NCI-H146 (cell line): ENCODE data around the gene SORL1.

Experiments used
- DNase-seq: peaks from one replicate; lab custom pipeline; 2025; lab: John Stamatoyannopoulos, UW

Gene SORL1

DNA sequence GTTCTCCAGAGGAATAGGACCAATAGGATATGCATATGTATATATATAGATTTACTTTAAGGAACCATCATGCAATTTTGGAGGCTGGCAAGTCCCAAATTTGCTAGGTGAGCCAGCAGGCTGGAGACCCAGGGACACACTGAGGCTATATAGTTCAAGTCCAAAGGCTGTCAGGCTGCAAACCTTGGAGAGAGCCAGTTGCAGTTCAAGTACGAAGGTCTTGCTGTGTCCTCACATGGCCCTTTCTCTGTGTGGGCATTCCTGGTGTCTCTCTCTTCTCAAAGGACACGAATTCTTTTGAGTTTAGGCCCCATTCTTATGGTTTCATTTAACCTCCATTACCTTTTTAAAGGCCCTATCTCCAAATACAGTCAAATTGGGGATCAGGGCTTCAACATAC, 135.1 kb downstream of the SORL1 start:
- DNase-seq = no peak

DNA sequence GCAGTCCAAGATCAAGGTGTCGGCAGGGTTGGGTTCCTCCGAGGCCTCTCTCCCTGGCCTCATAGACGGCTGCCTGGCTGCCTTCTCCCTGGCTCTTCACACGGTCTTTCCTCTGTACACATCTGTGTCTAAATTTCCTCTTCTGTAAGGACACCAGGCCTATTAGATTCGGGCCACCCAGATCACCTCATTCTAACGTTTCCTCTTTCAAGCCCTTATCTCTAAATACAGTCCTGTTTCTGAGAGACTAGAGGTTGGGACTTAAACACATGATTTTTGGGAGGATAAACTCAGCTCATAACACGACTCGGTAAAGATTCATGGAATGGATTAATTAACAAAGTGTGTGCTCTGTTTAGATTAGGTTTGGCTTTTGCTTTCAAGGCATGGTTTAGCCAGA, 136.6 kb downstream of the SORL1 start:
- DNase-seq = no peak

- DNase-seq = no peak
These were observed 137.9 kb downstream of the SORL1 start for GRCh38 chr11:121589946-121590537.

DNA sequence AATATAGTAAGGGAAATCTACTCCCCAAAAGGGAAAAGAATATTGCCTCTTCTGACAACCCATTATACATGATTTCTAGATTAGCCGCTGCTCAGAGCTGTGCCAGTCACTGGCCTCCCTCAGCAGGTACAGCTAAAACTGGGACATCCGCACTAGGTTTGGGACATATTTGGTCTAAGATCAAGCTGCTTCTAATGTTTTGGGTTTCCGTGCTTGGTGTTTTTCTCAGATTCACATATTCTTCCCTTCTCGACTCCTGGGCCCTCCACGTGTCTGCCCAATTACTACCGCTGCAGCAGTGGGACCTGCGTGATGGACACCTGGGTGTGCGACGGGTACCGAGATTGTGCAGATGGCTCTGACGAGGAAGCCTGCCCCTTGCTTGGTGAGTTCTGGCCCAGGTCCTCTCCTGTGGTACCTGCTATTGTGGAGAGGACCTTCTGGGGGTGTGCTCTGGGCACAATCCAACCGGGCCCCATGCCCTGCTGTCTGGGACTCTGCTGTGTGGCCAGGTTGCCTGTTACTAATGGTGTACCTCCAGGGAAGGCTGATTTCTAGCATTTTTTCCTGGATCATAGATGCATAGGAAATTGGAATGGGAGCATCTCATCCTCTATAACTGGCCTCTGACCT, 138.8 kb downstream of the SORL1 start:
- DNase-seq = no peak

- DNase-seq = peak; percentile 73
These were observed 139.4 kb downstream of the SORL1 start for GRCh38 chr11:121591405-121592033.

DNA sequence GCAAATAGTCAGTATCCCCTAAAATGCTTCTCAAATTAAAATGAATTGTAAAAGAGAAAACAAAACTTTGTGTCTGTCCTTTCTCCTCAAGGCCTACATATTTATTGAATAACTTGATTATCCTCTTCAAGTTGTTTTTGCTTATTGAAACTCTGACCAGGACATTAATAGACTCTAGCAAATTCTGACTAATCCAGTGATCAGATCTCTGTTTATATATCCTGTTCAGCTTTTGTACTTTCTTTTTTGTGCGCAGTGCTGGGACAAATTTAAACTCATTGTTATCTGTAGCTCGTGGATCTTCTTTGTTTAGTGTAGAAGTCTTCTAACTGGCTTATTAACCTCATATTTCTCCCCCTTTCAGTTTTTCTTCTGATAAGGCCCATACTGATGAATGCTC, 140.6 kb downstream of the SORL1 start:
- DNase-seq = no peak

DNA sequence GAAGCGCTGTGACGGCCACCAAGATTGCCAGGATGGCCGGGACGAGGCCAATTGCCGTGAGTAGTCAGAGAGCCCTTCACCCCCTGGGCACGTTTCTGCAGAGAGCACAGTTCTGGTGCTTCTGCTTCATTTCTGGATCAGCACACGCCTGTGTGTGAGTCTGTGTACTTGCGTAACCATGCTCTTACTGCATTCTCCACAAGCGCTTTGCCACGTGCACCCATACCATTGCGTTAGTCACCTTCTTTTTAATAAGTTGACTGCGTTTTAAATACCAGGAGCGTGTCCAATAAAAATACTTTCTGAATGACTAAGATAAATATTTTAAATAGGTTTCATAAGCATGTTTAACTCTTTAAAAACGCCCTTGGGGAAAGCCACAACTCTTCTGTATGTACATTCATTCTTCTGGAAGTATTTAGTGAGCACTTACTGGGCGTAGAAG, 143.6 kb downstream of the SORL1 start:
- DNase-seq = no peak

DNA sequence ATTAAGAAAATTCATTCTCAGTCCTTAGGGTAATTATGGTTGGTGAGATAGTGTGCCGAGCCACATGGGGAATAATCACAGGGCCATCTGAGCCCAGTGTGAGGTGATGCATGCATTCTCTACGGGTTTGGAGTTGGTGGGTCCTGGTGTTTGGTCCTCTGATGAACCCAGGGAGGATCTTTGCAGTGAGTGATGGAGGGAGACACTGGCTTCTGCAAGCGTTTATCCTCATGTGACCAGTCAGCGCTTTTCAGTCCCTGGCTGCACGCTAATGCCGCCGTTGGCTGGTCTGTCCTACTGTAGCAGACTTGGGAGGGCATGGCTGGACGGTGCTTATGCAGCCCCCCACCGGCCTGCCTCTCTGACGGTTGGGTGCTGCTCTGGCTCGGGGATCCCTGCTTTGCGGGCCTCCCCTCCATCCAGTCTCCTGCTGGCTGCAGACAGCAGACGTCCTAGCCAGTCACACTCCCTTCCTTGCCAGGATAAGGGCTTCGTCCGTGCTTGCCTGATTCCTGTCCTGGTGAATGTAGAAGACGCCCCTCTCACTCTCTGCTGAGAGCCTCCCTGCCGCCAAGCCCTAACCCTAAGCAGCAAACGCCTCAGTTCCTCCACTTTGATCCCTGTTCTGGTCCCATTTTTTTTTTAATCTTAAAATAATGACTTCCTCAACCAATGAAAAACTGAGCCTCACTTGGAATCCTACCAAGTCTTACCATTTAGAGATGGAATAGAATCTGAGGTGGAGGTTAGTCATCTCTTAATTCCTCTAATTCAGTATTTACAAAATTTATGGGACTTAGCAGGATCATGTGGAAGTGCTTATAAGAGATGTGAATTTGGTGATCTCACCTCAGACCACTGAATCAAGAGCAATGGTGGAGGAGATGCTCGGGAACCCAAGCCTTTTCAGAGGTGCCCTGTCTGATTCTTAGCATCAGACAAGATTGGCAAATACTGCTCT, 144.4 kb downstream of the SORL1 start:
- no peak for DNase-seq

GRCh38 chr11:121603316-121603715, 151.2 kb downstream of the SORL1 start:
- no peak for DNase-seq

DNA sequence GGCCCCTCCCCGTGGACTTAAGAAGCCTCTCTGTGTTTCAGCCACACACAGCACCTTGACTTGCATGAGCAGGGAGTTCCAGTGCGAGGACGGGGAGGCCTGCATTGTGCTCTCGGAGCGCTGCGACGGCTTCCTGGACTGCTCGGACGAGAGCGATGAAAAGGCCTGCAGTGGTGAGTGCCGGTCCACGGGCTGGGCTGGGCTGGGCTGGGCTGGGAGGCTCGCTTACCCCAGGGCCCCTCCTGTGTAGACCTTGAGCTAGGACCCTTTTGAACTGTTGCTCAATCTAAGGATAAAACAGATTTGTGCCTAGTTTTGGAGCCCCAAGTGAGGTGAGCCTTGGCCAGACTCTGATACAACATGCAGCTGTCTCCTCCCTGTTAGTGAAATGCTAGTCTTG, 152.0 kb downstream of the SORL1 start:
- DNase-seq = no peak

GRCh38 chr11:121606354-121606753, 154.2 kb downstream of the SORL1 start:
- DNase-seq = no peak

DNA sequence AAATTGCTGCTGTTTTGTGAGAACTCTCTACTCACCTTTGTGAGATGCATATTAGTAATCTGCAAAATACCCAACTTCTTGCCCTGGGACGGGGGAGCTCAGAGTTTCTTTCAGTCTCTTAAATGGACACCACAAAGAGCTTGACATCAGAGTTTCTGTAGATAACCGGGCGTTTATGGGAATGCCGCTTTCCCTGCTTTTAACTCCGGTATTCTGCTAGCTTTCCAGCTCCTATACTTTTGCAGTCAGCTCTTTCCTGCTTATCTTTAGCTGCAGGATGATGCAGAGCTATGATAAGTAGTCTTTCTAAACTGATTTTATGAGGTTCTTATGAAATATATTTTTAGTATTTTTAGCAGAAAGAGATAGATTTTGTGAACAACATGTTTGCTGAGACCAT, 155.2 kb downstream of the SORL1 start:
- no peak for DNase-seq

GRCh38 chr11:121608545-121609098, 156.5 kb downstream of the SORL1 start:
- DNase-seq = no peak

- DNase-seq = no peak
These were observed 158.6 kb downstream of the SORL1 start for GRCh38 chr11:121610706-121611105.

- DNase-seq = peak; percentile 57
These were observed 159.1 kb downstream of the SORL1 start for GRCh38 chr11:121611242-121611641.

GRCh38 chr11:121613724-121614123, 161.6 kb downstream of the SORL1 start:
- no peak for DNase-seq

- DNase-seq = no peak
These were observed 162.6 kb downstream of the SORL1 start for GRCh38 chr11:121614636-121615240.

GRCh38 chr11:121615501-121615900, 163.4 kb downstream of the SORL1 start:
- DNase-seq = no peak

GRCh38 chr11:121618516-121618915, 166.4 kb downstream of the SORL1 start:
- DNase-seq = no peak

GRCh38 chr11:121625777-121626506, 173.8 kb downstream of the SORL1 start:
- DNase-seq = no peak

- DNase-seq = no peak
These were observed 174.4 kb downstream of the SORL1 start for GRCh38 chr11:121626507-121626875.
